T47D (cell line): ENCODE measurements around the gene ALG14.
A peak's percentile ranks its signal among the peaks of the same experiment; 100 is the strongest.

ENCODE experiments used
- DNase-seq, 2 experiments: peaks; one replicate each; pipeline versions ENCODE4 v3.0.0 to v3.0.0-alpha.2; 2011 to 2012; ENCODE audit warnings: low read depth in 1 of 2, low spot score in 1 of 2
- JUND ChIP-seq: IDR thresholded peaks from 2 replicates; pipeline ENCODE4 v1.6.1; 2012; ENCODE audit warnings: low read depth
- in situ Hi-C: cut with HindIII; loops from 2 replicates; pipeline ENCODE4 v1.10.0; 2016; ENCODE audit warnings: low sequenced_read_pairs, low pct_unique_long_range_greater_than_20kb

Gene ALG14

DNA sequence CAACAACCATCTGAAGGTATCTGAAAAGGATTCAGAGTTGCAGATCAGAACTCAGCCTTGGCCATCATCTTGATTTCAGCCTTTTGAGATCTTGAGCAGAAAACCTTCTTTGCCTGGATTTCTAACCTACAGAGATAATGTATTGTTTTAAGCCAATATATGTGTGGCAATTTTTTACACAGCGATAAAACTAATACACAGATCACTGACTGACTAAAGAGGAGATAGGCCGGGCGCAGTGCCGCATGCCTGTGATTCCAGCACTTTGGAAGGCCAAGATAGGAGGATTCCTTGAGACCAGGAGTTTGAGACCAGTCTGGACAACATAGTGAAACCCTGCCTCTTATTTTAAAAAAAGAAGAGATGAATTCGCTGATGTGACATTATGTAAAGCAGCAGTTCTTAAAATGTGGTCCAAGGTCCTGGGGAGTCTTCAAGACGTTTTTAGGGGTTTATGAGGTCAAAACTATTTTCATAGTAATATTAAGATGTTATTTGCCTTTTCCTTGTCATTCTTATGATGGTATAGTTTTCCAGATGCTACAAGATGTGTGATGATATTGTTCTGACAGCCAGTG lies 95.7 kb downstream of the ALG14 start:
- in situ Hi-C loops = no loop called here
- no peak for DNase-seq
- no peak for TF ChIP-seq JUND

DNA sequence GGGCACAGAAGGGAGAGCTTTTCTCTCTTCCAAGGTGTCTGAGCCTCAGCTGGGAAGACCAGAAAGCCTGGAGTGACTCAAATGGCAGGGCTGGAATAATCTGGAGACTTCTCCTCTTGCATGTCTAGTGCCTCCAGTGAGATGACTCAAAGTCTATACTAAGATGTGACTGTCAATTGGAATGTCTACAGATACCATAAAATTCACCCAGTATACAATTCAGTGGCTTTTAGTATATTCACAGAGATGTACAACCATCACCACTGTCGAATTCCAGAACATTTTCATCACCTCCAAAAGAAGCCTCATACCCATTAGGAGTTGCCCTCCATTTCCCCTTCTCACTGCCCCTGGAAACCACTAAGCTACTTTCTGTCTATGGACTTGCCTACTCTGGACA lies 97.9 kb downstream of the ALG14 start:
- TF ChIP-seq JUND = no peak
- DNase-seq = no peak
- in situ Hi-C loops = no loop called here

DNA sequence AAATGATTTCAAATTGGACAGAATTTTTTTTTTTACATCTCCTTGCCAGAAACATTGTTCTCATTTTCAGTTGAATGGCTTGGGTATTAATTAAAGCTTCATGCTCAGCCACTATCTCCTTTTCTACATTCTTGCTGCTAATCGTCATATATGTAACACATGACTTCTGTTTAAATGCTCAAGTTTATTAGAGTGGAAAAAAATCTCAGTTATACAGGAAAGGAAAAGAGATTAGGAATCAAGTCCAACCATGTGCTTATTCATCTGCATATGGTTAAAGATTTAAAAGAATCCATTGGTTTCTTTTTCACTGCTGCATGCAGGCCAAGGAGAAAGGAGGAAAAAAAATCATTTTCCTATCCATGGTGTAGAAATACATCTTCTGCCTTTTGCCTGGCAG lies 98.5 kb downstream of the ALG14 start:
- in situ Hi-C loops = no loop called here
- no peak for DNase-seq
- TF ChIP-seq JUND = no peak

DNA sequence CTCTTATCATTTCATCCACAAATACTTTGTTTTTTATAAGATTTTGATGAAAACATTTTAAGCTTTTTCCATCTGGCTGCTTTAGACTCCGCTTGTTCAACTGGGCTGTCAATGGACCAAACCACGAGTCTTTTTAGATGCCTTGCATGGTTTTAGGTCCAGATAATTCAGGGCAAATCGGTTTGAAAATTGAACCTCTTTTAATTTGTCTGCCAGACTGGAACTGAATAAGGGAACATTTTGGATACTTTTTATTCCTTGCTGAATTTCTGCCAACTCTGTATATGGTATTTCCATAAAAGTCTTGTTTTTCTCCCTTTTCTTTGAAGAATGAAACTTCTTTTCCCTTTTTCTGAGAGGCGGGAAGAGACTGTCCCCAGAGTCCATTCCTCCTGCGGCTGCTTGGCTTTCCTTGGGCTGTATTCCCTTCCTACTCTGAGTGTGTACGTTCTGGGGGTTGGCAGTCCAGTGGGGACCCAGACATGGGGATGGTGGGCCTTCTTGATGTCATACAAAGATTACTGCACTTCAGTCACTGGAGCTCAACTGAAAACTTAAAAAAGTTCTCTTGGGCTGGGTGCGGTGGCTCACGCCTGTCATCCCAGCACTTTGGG lies 99.3 kb downstream of the ALG14 start:
- no peak for TF ChIP-seq JUND
- in situ Hi-C loops = no loop called here
- no peak for DNase-seq

DNA sequence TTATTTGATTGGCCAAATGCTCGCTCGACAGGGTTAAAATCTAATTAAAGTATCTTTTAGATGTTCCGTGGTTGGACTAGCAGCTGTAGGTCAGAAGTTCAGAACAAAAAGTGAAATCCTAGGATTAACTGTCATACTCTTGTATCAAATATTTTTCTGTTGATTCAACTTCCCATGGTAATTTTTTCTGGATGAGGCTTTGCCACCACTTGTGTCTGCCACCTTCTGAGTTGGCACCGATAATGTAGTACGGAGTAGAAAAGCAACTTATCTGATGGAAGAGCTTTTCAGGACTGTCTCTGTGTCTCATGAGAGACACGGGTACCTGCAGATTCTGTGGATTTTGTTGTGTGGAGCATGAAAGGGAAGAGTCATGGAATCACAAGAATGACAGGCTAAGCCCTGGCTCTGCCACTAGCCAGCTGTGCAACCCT lies 101.2 kb downstream of the ALG14 start:
- TF ChIP-seq JUND = no peak
- in situ Hi-C loops = no loop called here
- no peak for DNase-seq

DNA sequence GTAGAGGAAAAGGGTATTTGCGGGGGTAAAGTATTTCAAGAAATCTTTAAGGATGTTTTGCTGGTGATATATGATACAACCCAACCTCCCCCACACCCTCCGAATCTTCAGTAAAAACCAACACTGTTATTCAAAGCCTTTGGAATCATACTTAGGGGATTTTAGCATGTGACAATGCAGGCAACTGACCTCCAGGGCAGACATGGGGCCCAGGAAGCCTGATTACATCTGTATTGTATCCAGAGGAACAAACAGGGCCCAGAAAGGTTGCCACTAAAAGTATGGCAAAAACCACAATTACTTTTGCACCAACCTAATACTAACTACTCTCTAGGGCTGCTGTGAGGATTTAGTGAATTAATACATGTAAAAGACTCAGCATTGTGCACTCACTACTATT lies 102.0 kb downstream of the ALG14 start:
- in situ Hi-C loops = no loop called here
- no peak for DNase-seq
- no peak for TF ChIP-seq JUND

DNA sequence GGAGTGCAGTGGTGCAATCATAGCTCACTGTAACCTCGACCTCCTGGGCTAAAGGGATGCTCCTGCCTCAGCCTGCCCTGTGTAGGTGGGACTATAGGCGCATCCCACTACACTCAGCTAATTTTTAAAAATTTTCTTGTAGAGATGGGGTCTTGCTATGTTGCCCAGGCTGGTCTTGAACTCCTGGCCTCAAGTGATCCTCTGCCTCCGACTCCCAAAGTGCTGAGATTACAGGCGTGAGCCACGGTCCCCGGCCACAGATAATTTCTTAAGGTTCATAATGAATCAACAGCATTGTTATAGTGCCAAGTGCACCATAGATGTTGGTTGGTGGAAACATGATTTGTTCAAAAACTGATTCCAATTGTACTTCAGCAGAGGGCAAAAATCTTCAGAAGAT lies 103.6 kb downstream of the ALG14 start:
- DNase-seq = no peak
- TF ChIP-seq JUND = no peak
- in situ Hi-C loops = no loop called here

DNA sequence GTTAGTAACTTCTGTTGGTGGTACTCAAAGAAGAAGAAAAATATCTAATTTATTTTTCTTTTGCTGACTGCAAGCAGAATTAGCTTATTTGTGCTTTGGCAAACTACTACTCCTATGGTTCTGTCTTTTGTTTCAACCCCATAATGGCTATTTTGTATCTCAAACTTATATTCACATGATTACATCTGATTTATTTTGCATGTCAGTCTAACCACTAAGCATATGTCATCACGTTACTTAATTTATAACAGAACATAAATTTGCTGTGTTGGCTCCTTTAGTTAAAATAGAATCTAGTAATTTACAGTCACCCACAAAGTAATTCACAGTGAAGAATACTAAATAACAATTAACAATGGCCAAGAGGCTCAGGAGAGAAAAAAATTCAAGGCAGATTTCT lies 106.7 kb downstream of the ALG14 start:
- TF ChIP-seq JUND = no peak
- in situ Hi-C loops = no loop called here
- no peak for DNase-seq

DNA sequence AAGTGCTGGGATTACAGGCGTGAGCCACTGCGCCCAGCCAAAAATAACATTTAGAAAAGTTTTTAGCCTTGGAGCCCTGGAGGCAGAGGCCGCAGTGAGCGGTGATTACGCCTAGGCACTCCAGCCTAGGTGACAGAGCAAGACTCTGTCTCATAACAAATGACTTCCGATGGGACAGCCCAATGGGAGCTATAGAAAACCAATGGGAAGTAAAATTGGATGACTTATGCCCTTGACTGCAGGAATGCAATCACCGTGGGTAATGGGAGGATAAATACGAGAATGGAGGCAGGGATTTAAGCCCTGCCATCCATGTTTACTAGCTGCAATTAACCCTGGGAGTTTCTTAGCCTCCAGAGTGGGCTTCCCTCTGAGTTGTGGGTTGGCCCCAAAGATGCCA lies 108.9 kb downstream of the ALG14 start:
- no peak for DNase-seq
- in situ Hi-C loops = no loop called here

DNA sequence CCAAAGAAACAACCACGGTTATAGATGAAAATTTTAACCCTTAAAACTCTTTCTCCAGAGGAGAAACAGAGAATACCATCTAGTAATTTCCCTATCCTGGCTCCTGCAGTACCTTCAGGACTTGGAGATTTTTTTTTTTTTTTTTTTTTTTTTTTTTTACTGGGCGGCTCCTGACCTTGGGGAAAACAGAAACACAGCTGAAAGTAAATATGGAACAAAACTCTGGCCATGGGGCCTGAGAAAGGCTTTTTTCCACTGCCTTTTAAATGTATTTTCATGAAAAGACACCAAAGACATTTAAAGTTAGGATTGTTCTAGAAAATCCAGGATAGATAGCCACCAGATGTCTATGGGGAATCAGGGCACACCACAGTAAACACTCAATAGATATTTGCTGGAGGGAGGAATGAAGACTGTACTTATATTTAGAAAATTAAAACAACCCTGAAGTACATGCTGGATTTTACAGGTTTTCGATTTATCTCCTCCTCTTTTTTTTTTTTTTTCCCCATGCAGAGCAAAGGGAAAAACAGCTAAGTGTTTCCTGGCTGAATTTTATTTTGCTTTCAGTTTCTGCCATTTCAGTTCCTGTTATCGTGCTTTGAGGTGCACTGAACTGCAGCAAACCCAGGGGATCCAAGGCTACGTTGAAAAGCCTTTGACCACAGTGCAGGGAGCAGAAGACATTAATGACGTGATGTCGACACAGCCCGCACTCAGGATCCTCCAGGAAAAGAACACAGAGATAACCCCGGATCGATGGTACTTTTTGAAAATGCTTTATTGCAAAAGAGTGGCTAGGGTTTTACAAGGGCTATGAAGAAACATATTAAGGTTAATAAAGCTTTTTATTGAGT lies 110.1 kb downstream of the ALG14 start:
- peak in 1 of 2 experiments; percentile 11 for DNase-seq
- in situ Hi-C loops = no loop called here
- TF ChIP-seq JUND = no peak

More for the DNA sequence above, 108.9 kb downstream of the ALG14 start:
- TF ChIP-seq JUND = no peak

DNA sequence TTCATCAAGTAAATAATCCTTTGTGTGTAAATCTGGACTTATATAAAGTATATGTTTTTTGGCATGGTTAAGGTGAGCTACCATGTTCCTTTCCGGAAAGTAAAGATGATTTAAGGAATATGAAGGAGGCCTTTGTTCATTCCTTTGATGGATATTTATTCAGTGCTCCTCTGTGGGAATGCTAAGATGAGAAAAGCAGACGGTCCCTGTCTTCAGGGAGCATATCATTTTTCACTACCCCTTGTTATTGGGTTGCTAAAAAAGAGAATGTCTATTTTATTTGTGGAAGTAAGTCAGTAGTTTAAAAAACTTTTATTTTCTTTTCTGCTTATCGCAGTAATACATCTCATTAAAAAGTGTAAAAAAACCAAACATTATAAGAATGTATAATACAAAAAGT lies 110.8 kb downstream of the ALG14 start:
- DNase-seq = no peak
- in situ Hi-C loops = no loop called here
- no peak for TF ChIP-seq JUND

DNA sequence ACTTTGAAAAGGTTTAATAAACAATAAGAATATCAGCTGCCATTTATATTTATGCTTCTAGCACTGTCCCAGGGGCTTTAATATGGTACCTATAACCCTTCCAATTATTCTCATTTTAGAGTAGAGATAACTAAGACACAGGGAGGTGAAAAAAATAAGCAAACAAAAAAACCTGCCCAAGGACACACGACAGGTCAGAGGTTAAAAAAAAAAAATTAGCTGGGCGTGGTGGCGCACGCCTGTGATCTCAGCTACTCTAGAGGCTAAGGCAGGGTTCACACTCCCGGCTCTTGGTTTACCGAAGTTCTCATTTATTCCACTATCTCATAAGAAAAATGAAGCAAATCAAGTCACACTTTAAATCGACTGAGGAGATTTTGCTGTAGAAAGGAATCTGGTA lies 111.2 kb downstream of the ALG14 start:
- DNase-seq = no peak
- no peak for TF ChIP-seq JUND
- in situ Hi-C loops = no loop called here

DNA sequence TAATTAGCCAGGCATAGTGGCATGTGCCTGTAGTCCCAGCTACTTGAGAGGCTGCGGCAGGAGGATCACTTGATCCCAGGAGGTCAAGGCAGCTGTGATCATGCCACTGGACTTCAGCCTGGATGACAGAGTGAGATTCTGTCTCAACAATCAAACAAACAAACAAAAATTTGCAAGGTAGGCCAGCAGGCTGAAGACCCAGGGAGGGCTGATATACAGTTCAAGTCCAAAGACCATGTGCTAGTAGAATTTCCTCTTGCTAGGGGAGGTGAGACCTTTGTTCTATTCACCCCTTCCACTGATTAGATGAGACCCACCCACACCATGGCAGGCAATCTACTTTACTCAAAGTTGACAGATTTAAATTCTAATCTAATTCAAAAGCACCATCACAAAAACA lies 114.7 kb downstream of the ALG14 start:
- in situ Hi-C loops = no loop called here
- no peak for DNase-seq
- no peak for TF ChIP-seq JUND
